HG03103 (cell line): Measurements from ENCODE around the gene LHX5.

ENCODE experiments used
- ATAC-seq: cut with Tn5 transposase; IDR thresholded peaks from one replicate; pipeline ENCODE4 v1.9.1; 2021; ENCODE audit warnings: low read depth; ENCODE audit not compliant: unreplicated experiment

The LHX5 gene

DNA sequence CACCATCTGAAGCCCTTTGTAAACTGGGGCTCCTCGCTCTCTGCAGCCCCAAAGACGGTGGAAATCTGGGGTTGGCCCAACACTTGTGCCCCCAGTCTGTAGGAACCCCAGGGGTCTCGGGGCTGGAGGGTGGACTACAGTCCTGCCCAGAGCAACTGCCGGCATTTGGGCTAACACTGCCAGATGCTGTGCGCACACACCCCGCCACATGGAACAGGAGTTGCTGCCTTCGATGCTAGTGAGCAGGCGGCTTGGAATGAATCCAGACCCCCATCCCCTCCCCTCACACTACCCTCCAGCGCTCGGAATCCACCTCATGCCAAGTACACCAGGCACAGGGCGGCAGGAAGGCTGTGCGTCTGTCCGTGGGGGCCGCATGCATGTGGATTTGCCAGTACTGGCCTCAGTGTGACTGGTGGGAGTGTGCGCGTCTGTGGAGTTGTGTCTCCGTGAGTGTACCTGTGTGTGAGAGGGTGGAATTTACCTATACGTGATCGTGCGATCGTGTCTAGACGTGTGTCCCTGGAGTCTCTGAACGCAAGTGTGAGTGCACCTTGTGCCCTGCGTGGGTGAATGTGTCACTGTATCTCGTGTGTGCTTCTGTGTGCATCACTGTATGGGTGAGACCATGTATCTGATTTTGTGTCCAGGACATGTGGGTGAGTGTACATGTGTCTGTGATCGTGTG lies 5.1 kb downstream of the LHX5 start:
- no peak for ATAC-seq

DNA sequence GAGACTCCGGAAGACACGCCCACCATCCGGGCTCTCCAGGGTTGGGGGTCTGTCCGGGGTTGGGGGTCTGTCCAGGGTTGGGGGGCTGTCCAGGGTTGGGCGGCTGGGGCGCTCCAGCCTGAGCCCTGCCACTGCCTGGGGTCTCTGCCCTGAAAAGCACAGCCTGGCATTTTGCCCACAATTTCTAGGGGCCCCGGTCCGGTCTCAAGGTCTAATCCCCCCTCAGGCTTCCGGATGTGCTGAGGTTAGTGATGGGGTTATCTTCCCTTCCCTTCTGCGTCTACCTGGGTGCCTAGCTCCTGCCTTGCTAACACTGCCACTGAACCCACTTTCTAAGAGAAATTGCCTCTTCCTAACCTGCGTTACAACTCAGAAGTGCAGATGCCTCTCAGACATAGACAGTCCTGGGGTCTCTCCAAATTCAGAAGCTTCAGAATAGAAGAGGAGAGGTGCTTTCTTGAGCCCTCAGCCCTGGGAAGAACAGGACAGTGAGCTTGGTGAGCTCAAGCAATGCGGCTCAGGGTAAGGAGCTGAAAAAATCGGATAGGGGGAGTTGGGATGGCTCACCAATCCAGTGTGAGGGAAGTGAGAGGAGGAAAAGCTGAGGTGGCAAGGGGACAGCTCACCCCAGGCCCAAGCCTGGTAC lies 5.7 kb downstream of the LHX5 start:
- ATAC-seq: no peak

DNA sequence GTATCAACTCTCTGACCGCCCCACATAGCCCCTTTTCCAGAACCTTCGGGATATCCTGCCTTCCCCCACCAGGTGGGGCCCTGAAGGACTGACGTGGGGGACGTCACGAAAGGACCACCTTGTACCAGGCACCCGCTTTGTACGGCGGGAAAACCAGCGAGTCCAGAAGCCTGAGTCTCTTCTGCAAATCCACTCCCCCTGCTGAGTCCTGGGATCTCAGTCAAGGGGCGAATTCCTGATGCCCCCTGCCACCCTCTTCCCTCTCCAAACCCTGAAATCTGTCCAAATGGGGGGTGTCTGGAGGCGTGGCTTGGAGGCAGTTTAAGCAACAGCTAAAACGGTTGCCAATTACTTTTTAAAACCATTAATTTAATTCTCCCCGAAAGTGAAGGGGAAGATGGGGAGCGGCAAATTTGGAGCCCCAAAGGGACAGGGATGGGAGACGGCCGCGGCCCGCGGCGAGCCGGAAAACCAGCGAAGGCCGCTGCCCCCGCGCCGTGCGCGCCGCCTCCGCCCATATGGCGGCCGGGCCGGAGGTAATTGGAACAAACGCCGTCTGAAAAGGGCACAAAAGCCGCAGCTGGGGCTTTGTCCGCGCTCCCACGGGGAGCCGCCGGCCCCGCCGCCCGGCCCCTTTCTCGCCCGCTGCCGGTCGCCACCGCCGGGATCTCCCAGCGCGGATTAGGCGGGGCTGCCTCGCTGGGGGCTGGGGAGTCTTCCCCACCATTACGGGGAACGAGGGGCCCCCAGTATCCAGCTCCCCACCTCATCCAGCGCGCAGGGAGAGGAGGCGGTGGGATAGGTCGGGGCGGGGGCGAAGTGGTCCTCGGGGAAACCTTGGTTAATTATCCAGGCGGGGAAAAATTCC lies 6.6 kb downstream of the LHX5 start:
- no peak for ATAC-seq

DNA sequence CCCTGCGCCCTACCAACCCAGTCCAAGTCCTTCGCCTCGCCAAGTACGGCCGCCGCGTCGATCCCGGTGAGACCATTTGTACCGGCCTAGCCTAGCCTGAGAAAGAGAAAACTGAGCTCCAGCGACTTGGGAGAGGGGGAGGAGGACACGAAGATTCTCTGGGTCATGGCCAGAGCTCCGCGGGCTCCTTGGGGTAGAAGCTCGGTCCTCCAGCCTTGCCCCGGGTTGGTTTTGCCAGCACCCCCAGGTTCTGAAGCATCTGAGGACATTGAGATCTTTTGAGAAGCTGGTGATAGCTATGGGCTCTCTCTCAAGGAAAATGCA lies 7.3 kb downstream of the LHX5 start:
- no peak for ATAC-seq

DNA sequence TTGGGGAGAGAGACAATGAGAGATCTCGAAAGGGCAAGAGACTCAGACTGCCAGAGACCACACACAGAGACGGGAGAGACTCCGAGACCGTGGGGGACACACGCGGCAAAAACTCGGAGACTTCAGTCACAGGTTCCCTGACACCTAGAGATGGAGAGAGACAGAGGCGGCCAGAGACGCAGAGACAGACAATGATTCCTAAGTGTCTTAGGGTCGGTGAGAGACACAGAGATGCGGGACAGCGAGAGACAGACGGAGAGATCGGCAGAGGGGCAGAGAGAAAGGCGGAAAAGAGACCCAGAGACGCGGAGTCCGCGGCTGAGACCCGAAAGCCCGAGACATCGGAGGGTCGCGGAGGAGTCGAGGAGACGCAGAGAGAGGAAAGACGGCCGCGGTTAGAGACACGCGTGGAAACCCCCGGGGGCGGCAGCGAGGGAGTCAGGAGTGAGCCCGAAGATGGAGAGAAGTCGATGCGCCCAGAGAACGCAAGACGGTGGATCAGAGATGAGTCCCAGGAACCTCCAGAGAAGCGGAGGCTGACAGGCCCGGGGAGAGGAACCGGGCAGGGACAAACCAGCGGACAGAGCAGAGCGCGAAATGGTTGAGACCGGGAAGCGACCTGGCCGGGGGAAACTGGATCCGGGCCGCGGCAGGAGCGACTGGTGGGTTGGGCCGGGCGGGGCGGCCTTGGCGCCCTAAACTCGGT lies 7.8 kb downstream of the LHX5 start:
- no peak for ATAC-seq

DNA sequence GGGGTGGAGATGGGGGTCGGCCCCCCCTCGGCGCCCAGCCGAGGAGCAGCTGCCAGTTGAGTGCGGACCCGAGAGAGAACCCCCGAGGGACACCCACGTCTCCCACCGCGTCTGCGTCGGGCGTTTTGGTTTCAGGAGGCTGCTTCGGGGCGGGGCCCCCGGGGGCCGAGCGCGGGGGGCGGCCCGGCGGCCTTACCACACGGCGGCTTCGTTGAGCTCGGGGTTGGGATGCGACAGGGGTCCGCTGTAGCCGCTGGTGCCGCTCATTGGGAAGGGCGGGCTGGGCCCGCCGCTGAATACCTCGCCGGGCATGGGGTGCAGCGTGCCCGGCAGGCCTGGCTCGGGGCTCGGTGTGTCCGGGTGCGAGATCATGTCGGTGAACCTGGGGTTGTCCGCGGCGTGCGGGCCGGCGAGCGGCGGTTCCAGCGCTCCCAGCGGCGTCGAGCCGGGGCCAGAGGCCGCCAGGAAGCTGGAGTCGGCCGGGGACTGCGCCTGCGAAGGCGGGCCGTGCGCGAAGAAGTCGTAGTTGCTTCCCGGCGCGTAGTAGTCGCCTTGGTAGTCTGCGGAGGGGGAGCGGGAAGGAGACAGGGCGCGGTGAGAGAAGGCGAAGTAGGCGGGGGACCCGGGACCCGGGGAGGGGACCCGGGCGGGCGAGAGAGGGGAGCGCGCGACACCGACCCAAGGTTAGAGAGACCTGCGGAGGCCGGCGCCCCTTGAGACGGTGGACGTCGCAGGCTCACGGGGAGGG lies 8.5 kb downstream of the LHX5 start:
- ATAC-seq: no peak

DNA sequence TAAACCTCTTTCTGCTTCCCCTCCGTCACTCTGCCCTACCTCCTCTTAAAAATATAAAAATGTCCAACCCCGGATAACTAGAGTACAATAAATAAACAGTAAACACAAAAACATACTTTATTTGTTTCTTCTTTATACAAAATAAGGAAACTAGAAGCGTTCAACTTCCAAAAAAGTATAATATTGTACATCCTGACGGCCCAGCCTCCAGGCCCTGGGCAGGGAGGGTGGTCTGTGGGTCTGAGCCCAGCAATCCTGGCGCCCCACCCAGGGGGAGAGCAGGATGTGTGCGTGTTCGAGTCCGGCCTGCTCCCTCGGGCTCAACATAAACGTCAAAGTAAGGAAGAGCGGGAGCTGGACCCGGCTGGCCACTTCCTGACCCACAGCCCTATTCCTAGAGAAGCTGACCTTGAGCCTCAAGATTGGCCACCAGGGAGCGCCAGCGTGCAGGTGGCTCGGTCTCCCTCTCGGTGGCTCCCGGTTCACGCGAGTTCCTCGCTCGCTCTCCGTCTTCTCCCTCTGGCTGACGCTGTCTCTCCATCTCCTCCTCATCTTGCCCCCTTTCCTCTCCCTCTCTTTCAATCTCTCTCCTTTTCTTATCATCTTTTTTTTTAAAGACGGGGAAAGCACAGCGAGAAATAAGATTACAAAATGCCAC lies 9.4 kb downstream of the LHX5 start:
- no peak for ATAC-seq

DNA sequence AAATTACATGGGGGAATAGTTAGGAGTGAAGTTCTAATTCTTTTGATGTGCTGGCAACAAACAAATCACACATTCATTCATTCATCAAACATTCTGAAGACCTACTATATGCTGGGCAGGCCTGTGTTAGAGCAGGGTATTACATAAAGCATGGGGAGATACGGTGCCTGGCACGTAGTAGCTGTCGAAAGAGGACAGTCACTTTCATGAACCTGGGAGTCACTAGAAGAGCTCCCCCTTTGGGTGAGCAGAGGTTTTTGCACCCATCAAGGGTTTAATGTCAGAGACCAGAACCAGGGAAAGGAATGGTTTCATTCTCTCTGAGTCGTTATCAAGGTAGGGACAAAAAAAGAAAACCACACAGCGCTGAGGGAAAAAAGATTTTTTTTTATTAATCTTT lies 10.0 kb downstream of the LHX5 start:
- ATAC-seq: no peak

DNA sequence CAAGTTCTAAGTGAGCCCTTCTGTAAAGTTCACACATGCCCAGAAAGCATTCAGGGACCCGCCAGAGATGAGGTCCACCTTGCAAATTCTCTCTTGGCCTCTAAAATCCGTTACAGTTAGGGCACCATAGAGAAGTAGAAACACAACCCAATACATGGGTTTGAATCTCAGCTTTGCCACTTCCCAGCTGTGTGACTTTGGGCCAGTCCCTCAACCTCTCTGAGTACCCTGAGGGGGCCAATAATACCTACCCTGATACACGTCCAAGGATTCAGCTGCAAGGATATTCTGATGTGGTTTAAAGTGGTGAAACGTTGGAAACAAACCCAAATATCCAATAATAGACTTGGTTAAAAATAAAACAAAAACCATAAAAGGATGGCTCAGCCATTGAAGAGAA lies 11.7 kb downstream of the LHX5 start:
- ATAC-seq: no peak

DNA sequence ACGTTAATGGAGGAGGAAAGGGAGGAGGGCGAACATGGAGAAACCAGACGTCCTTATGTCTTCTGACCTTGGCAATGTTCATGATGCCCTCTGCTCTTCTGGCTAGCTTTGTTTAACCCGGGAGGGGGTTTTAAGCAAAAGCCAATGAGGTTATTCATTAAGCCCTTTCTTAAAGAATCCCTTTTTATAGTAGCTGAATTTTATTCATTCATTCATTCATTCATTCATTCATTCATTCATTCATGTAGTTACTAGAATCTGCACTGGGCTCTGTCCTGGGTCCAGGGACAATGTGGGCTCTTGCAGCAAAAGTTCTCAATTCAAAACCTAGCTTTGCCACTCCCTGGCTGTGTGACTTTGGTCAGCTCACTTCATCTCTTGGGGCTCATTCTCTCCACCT lies 14.0 kb downstream of the LHX5 start:
- no peak for ATAC-seq

DNA sequence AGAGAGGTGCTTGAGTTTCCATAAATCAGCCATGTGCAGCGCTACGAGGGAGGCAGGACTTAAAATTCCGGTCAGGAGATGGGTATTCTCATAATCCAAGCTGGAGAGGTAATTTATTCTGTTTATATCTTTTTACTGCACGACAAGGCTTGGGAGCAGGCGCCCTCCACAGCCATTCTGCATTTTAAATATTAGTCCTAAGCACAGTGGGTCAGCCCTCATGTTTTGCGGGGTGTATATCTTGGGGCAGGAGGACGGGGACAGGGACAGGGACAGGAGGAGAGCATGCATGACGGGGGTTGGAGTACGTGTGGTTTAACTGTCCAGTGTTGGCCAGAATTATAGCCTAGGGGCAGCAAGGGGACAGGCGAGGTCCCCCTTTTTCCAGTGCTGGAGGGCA lies 14.5 kb downstream of the LHX5 start:
- no peak for ATAC-seq

DNA sequence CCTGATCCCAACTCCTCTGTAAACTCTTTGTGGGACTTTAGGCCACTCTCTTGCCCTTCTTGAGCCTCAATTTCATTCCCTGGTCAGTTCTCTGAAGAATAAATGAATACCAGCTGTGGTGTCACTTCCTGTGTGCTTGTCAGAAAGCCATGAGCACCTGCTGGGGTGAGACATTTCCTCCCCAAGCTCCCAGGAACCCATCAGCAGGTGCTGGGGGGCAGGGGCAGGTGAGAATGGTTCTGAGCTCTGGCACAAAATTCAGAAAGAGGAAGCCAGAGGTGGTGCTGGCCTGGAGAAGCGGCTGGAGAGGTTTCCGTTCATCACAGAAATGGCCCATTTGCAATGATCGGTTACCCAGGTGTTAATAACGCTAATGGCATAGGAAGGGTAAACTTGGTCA lies 14.9 kb downstream of the LHX5 start:
- ATAC-seq: no peak

DNA sequence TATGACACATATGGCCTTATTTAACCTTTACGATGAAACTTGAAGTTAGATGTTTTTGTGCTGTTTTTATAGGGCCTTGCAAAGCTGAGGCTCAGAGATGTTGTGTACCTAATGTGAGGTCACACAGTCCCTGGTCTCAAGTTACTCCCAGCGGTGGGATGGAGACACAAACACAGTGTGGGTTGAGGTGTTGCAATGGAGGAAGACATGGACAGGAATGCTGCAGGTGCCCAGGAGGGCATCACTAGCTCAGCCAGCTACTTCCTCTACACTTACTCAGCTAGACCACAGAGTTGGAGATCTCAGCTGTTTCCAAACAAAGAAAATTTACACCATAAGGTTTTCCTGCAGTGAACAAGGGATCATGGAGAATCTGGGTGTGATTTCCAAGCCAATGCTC lies 15.5 kb downstream of the LHX5 start:
- ATAC-seq: no peak

DNA sequence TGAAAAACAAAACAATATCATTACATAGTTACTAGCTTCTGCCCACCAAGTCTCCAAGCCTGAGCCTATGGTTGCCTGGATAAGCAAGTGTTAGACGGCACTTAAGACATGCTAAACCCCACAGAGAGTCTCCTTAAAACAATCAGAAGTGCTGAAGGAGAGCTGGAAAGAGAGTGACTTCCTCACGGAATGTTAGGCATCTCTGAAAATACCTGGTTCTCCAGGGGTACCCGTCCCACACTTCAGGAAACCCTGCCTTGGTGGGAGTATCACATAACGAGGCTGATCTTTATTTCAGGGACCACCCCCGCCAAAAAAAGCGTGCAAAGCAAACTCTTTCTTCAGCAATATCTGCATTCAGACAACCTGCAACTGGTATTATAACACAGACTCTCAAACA lies 18.3 kb downstream of the LHX5 start:
- ATAC-seq: no peak

DNA sequence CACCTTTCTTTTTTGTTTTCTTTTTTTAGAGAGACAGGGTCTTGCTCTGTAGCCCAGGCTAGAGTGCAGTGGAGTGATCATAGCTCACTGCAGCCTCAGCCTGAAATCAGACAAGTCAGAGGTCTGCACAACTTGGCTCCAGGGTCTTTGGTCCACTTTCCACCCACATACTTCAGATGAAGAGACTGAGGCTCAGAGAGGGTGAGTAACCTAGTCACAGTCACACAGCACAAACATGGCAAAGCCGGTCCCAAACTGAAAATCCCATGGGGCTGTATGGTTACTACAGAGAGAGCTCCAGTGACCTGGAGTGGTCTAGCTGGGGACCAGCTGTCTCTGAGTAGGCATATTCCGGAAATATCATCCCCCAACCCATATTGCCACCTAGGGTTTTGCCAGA lies 19.2 kb downstream of the LHX5 start:
- ATAC-seq: no peak

DNA sequence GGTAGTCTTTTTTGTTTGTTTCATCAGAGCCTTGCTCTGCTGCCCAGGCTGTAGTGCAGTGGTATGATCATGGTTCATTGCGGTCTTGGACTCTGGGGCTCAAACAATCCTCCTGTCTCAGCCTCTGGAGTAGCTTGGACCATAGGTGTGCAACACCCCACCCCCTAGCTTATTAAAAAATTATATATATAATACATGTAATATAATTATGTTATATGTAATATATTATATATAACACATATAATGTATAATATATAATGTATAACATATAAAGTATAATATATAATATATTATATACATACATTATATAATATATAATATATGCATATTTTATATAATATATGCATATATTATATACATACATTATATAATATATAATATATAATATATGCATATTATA lies 21.8 kb downstream of the LHX5 start:
- ATAC-seq: no peak

DNA sequence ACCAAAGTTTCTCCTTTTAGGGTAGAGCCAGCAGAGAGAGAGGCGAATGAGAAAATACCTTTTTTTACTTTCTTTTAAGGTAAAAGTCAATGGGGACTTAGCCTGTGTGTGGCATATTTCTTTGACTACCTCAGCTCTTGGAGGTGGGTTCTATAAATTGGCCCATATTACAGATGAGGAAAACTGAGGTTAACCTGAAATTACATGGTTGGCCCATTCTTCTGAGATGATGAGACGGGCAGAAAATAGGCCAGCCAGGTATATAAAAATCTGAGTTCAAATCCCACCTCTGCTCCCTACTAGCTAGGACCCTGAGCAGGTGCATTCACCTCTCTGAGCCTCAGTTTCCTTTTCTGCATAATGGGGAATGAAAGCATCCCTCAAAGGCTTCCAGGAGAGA lies 22.4 kb downstream of the LHX5 start:
- no peak for ATAC-seq

DNA sequence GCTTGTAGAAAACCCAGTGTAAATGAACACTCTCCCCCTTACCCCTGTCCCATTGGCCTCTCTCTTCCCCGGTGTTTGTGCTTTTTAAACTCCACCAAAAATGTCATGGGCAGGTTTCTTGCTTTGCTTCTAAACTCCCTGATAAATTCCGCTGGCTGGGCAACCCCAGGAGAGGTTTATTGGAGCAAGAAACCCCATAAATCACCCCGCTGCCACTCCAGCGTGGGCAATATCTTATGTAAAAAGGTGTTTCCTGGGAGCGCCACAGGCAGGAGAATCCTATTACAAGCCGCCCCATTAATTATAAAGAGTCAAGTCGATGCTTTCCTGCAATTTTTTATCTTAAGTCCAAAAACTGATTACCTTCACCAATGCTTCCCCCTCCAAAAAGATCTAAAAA lies 22.8 kb downstream of the LHX5 start:
- no peak for ATAC-seq

DNA sequence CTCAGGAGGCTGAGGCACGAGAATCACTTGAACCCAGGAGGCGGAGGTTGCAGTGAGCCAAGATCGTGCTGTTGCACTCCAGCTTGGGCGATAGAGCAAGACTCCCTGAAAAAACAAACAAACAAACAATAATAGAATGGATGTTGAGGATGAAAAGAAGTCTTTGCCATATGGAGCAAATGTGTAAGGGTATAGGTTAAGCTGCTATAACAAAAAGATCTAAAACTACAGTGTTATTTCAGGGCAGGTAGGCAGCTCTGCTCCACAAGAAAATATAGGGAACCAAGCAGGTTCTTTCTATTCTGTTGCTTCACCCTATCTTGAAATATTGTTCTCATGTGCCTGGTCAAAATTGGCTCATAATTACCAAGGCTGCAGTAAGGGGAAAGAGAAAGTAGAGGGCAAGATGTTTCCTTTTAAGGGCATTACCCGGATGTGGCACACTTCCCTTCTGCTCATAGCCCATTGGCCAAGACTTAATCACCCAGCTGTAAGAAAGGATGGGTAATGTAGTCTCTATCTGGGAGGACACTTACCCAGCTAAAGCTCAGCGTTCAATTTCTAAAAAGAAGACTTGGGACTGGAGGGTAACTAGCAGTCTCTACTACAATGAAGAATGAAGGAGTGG lies 26.0 kb downstream of the LHX5 start:
- no peak for ATAC-seq
